Choroid plexus epithelial cell (primary cell): ENCODE results near the gene DNAJC18.

Source experiments
- DNase-seq: peaks from one replicate; pipeline ENCODE4 v3.0.0-alpha.2; 2010; ENCODE audit warnings: low read depth
- H3K4me3 ChIP-seq: 2 replicates; pipeline ENCODE4 v1.5.1; 2011; ENCODE audit warnings: low read depth, mild to moderate bottlenecking, control low read depth, low read length, moderate library complexity
- CTCF ChIP-seq: conservative IDR thresholded peaks from 2 replicates; pipeline ENCODE4 v1.5.1; 2011; ENCODE audit warnings: low read depth, mild to moderate bottlenecking, control low read depth, inconsistent platforms, low read length, moderate library complexity

Gene DNAJC18

GRCh38 chr5:139458580-139459407 is 19.5 kb upstream of the DNAJC18 start:
- peak; percentile 70 for DNase-seq
- H3K4me3 ChIP-seq: no peak overlapping the region
- TF ChIP-seq CTCF: no peak

DNA sequence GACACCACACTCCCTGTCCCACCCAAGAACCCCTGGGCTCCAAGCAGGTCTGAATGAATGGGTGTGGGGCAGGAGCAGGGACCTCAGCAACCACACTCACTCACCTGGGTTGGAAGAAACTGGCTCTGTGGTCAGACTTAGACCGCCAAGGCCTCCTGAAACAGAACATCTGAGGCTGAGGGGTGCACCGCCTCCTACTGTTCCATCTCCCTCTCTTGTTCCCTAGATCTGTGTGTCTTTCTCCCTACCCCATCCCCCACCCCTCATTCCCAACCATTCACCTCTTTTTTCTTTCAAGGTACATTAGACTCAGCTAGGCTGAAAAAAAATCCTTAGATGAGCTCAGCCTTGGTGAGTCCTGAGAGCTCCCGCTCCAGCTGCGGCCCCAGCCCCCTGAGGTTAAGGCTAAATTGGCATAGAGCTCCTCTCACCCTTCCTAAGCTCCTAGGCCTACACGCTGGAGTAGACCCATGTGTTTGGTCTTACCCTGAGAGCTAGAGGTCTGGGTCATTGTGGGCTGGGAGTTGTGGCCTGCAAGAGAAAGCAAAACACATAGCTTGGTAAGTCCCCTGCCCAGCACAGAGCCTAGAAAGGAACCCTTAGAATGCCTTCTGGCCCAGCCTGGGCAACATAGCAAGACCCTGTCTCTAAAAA is 18.5 kb upstream of the DNAJC18 start:
- TF ChIP-seq CTCF: no peak
- DNase-seq: no peak
- H3K4me3 ChIP-seq: no peak overlapping the region

- H3K4me3 ChIP-seq: no peak overlapping the region
- TF ChIP-seq CTCF: no peak
- no peak for DNase-seq
These were observed 17.9 kb upstream of the DNAJC18 start for GRCh38 chr5:139457241-139457640.

DNA sequence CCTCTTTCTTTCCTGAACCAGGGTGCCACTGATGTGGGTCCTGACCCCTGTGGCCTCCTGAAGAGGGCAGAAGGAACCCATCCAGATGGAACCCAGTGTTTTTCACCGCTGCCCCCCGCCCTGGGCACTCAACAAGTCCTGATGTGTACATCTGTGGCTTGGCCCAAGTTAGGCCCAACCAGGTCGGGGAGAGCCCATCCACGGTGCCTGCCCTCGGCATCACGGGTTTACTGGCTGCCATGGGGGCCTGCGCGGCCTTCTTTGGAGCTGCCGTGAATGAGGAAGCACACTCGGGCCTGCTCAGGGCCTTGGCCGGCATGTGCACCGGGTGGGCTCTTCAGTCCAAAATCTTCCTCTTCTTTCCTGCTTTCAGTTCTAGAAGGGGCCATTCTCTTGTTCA is 17.5 kb upstream of the DNAJC18 start:
- H3K4me3 ChIP-seq: no peak overlapping the region
- no peak for DNase-seq
- TF ChIP-seq CTCF: no peak

GRCh38 chr5:139454568-139455290 is 15.4 kb upstream of the DNAJC18 start:
- no peak for TF ChIP-seq CTCF
- no peak overlapping the region for H3K4me3 ChIP-seq
- no peak for DNase-seq

DNA sequence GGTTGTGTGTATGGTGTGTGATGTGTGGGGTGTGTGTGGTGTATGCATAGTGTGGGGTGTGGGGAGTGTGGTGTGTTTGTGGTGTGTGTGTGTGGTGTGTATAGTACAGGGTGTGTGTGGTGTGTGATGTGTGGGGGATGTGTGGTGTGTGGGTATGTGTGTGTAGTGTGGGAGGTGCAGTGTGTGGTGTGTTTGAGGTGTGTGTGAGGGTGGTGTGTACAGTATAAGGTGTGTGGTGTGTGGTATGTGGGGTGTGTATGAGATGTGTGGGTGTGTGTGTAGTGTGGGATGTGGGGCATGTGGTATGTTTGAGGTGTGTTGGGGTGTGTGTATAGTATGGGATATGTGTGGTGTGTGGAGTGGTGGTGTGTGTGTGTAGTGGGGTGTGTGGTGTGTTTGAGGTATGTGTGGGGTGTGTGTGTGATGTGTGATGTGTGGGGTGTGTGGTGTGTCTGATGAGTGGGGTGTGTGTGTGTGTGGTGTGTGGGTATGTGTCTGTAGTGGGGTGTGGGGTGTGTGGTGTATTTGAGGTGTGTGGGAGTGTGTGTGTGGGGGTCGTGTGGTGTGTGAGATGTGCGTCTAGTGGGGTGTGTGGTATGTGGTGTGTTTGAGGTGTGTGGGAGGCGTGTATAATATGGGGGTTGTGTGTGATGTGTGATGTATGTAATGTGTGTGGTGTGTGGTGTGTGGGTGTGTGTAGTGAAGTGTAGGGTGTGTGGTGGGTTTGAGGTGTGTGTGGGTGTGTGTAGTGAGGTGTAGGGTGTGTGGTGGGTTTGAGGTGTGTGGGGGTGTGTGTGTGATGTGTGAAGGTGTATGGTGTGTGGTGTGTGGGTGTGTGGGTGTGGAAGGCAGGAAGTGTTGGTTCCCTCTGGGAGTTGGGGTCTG is 14.6 kb upstream of the DNAJC18 start:
- no peak for TF ChIP-seq CTCF
- no peak for DNase-seq
- no peak overlapping the region for H3K4me3 ChIP-seq
